ENCODE results near the gene ACTR6. TPM values are rescaled to one million over a fixed set of nuclear protein-coding genes. Genes with fewer than 3 reads are reported as not detected.
"Not testable (repeated sequence)": the region's sequence is repeated elsewhere in the genome, so short reads cannot be mapped to it uniquely, and the experiment has no call there.

ACTR6 gene
- total RNA-seq, 4 donors from 2014 or later, result 4.2 to 21.5 (median 12.2) TPM

DNA sequence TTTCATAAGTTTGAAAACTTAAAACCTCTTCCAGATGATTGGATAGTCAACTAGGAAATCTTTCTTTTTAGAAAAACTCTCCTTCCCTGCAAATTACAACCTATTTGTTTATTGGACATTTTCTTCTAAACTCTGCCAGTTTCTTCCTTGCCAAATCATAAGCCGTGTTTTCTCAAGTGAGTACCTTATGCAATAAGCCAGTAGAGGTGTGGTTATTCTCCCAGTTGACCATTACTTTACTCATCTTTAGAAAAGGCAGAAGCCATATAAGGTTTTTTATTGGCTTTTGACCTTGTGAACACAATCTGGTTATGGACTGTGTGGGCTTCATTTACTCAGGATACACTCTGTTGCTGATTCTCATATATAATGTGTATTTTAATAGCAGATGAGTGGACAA, 14.6 kb downstream of the ACTR6 start:
- Histone ChIP-seq H3K4me3 (no peak overlapping the region), H3K27ac (no peak overlapping the region), H3K9me3 (no peaks in the 10 kb centered on the region), H3K36me3 (peaks cover 0 to 60% (median 0%) of the 10 kb centered on the region in 3 donors), H3K27me3 (no peaks in the 10 kb centered on the region), H3K4me1 (no peaks in the 10 kb centered on the region)
- DNase-seq, result no peak
- no peak for TF ChIP-seq POLR2A (IDR thresholded peaks at IDR 0.05)
- TF ChIP-seq, protein P1, sequence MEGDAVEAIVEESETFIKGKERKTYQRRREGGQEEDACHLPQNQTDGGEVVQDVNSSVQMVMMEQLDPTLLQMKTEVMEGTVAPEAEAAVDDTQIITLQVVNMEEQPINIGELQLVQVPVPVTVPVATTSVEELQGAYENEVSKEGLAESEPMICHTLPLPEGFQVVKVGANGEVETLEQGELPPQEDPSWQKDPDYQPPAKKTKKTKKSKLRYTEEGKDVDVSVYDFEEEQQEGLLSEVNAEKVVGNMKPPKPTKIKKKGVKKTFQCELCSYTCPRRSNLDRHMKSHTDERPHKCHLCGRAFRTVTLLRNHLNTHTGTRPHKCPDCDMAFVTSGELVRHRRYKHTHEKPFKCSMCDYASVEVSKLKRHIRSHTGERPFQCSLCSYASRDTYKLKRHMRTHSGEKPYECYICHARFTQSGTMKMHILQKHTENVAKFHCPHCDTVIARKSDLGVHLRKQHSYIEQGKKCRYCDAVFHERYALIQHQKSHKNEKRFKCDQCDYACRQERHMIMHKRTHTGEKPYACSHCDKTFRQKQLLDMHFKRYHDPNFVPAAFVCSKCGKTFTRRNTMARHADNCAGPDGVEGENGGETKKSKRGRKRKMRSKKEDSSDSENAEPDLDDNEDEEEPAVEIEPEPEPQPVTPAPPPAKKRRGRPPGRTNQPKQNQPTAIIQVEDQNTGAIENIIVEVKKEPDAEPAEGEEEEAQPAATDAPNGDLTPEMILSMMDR (IDR thresholded peaks at IDR 0.05), result no peak

DNA sequence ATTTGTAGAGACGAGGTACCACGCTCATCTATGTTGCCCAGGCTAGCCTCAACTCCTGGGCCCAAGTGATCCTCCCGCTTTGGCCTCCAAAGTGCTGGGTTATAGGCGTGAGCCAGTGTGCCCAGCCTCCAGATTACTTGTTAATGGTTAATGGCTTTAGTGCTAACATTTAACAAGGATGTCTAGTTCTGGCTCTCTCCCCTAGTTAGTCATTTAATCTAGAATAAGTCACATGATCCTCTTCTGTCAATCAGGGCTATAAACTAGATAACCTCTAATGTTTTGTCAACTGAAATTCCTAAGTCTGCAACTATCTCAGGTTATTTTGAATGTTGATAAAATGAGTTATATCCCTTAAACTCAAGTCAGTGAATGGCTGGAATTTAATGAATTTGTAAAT, 15.7 kb downstream of the ACTR6 start:
- Histone ChIP-seq H3K36me3 (peaks cover 0 to 57% (median 0%) of the 10 kb centered on the region in 3 donors), H3K27ac (no peak overlapping the region), H3K4me3 (no peak overlapping the region), H3K9me3 (no peaks in the 10 kb centered on the region), H3K4me1 (no peaks in the 10 kb centered on the region), H3K27me3 (no peaks in the 10 kb centered on the region)
- TF ChIP-seq POLR2A (IDR thresholded peaks at IDR 0.05), result no peak
- TF ChIP-seq, protein P1 (IDR thresholded peaks at IDR 0.05), result no peak
- DNase-seq, result no peak

DNA sequence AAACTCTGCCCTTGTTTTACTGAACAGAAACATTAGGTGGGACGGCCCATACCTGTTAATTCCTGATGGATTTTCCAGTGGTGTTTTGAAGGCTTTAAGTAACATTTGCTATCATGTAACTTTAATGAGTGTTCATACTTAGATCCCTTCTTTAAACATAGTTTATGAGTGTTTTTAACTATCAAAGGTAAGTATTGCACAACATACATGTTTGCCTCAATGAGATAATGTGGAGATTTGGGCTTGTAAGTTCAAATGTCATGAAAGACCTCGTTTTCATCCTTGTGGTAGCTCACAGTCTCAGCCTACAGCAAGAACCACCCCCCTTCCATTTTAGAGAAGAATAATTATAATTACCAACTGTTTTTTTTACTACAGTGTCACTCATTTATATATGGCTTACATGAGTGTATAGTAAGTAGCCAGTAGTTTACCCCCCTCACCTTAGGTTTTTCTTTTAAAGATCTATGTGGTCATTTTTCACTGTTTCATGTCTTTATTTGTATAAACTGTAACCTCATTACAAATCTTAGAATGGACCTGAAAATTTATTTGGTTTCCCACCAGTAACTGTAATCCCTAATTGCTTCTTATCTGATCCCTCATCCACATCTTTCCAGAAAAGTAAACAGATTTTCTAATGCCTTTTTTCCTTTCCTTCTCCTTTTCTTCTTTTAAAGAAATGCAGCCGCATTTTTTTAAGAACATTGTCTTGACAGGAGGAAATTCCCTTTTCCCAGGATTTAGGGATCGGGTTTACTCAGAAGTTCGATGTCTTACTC, 18.9 kb downstream of the ACTR6 start:
- no peaks in the 10 kb centered on the region for H3K4me1 ChIP-seq
- no peak for DNase-seq
- TF ChIP-seq, protein P1 (IDR thresholded peaks at IDR 0.05), result no peak
- TF ChIP-seq POLR2A (IDR thresholded peaks at IDR 0.05), result no peak
- no peak overlapping the region for H3K27ac ChIP-seq
- H3K9me3 ChIP-seq, result no peaks in the 10 kb centered on the region
- no peaks in the 10 kb centered on the region for H3K27me3 ChIP-seq
- H3K4me3 ChIP-seq, result no peak overlapping the region
- peaks cover 0 to 62% (median 0%) of the 10 kb centered on the region in 3 donors for H3K36me3 ChIP-seq

DNA sequence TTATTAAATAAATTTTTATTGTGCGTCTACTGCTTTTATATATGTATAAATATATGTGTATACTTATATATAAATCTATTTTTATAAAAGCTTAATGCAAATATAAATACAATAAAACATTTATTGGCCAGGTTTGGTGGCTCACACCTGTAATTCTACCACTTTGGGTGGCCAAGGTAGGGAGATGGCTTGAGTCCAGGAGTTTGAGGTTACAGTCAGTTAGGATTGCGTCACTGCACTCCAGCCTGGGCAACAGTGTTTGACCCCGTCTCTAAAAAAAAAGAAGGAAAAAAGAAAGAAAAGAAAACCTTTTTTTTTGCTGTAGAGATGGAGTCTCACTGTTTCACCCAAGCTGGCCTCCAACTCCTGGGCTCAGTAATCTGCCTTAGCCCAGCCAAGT, 20.9 kb downstream of the ACTR6 start:
- DNase-seq, result no peak
- peaks cover 0 to 77% (median 0%) of the 10 kb centered on the region in 3 donors for H3K36me3 ChIP-seq
- H3K27ac ChIP-seq, result no peak overlapping the region

DNA sequence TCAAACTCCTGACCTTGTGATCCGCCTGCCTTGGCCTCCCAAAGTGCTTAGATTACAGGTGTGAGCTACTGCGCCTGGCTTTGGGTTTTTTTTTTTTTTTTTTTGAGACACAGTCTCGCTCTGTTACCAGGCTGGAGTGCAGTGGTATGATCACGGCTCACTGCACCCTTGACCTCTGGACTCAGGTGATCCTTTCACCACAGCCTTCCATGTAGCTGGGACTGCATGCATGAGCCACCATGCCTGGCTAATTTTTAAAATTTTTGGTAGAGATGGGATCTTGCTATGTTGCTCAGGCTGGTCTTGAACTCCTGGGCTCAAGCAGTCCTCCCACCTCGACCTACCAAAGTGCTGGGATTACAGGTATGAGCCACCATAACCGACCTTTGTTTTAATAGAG, 21.6 kb downstream of the ACTR6 start:
- peaks cover 0 to 77% (median 0%) of the 10 kb centered on the region in 3 donors for H3K36me3 ChIP-seq
- H3K9me3 ChIP-seq, H3K27me3 ChIP-seq, H3K27ac ChIP-seq, H3K4me1 ChIP-seq, DNase-seq, H3K4me3 ChIP-seq: not testable (repeated sequence)

More for the DNA sequence above, 20.9 kb downstream of the ACTR6 start:
- no peaks in the 10 kb centered on the region for H3K27me3 ChIP-seq
- H3K9me3 ChIP-seq, result no peaks in the 10 kb centered on the region
- TF ChIP-seq, protein P1 (IDR thresholded peaks at IDR 0.05), result no peak
- no peak for TF ChIP-seq POLR2A (IDR thresholded peaks at IDR 0.05)
- no peaks in the 10 kb centered on the region for H3K4me1 ChIP-seq
- H3K4me3 ChIP-seq, result no peak overlapping the region

DNA sequence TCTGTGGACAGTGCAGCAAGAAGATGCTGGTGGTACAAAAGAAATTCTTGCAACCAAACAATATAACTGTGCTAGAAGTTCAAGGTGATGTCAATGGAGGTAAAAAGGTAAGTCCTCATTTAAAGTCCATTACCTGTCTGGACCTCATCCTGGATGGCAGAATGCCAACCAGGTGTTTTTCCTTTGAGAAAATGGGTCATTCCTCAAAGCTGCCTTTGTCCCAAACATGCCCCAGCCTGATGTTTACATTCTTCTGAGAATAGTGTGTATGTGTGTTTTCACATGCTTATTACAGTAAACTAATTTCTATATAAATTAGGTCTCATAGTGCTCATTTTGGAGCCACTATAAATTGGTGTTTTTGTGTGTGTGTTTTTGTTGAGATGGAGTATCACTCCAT, 24.9 kb downstream of the ACTR6 start:
- Histone ChIP-seq H3K27me3 (no peaks in the 10 kb centered on the region), H3K4me3 (no peak overlapping the region), H3K9me3 (no peaks in the 10 kb centered on the region), H3K27ac (no peak overlapping the region), H3K36me3 (peaks cover 0 to 51% (median 0%) of the 10 kb centered on the region in 3 donors), H3K4me1 (no peaks in the 10 kb centered on the region)
- TF ChIP-seq, protein P1 (IDR thresholded peaks at IDR 0.05), result no peak
- TF ChIP-seq POLR2A (IDR thresholded peaks at IDR 0.05), result no peak
- no peak for DNase-seq

All from Peyer's patch (tissue), 4 donors.